ENCODE results near the gene PIN4. TPM values are rescaled to one million over a fixed set of nuclear protein-coding genes. Genes with fewer than 3 reads are reported as not detected.
"Not testable (repeated sequence)": the region's sequence is repeated elsewhere in the genome, so short reads cannot be mapped to it uniquely, and the experiment has no call there.

The PIN4 gene
- total RNA-seq = 7.8 TPM

DNA sequence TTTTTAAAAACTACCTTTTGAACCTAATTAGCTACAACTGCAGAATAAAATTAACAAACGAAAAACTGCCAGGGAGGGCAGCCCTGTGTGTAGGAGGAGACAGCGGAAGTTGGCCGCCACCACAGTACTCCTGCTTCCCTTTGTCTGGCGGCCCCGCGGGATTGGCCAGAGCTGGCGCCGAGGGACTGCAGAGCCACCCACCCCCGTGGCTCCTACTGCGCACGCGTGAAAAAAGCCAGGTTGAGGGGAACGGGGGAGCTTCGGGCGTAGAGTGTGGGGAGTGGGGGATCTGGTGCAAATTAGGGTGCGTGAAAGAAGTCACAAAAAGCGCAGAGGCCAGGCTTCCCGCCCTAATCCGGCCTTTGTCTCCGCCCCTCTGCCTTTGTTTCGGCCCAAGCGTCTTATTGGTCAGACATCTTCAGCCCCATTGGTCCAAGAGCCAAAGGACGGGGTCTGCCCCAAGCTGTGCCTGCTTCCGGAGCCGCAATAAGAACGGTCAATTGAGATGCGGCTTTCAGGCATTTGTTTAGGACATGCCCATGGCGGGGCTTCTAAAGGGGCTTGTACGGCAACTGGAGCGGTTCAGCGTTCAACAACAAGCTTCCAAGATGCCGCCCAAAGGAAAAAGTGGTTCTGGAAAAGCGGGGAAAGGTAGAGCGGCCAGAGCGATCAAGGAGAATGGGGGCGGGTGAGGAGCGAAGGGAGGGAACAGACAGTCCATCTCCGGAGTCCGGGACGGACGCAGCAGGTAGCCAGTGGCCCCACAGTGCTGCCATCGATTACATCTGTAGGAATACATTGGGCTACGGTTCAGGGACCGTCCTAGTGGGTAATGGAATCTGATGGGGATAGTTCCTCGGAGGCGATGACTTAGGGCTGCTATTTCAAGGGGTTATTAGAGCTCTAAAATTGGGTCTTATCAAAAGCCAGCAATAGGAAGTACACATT, at the start of gene PIN4:
TSS of gene PIN4 (plus strand) at position 580 of the 948 bp plus-strand sequence. CDS start at position 609, 29 bp downstream.
- DNase-seq = peak; percentile 92

- no peak for DNase-seq
Observed at GRCh38 chrX:72132456-72132855, 49.1 kb upstream of the PIN4 start.

- no peak for DNase-seq
Observed at GRCh38 chrX:72133851-72134546, 47.6 kb upstream of the PIN4 start.

GRCh38 chrX:72137846-72138495, 43.6 kb upstream of the PIN4 start:
- no peak for DNase-seq

DNA sequence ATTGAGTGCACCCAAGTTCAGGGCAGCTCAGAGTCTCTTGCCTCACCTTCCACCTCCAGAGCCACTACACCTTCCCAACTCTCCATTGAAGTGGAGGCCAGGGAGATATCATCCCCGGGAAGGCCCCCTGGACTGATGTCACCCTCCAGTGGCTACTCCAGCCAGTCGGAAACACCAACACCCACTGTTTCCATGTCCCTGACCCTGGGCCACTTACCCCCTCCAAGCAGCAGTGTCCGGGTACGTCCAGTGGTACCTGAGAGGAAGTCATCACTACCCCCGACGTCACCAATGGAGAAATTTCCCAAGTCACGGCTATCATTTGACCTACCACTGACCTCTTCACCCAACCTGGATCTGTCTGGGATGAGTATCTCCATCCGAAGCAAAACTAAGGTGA, 42.0 kb upstream of the PIN4 start:
- no peak for DNase-seq

GRCh38 chrX:72141372-72142004, 40.1 kb upstream of the PIN4 start:
- no peak for DNase-seq

DNA sequence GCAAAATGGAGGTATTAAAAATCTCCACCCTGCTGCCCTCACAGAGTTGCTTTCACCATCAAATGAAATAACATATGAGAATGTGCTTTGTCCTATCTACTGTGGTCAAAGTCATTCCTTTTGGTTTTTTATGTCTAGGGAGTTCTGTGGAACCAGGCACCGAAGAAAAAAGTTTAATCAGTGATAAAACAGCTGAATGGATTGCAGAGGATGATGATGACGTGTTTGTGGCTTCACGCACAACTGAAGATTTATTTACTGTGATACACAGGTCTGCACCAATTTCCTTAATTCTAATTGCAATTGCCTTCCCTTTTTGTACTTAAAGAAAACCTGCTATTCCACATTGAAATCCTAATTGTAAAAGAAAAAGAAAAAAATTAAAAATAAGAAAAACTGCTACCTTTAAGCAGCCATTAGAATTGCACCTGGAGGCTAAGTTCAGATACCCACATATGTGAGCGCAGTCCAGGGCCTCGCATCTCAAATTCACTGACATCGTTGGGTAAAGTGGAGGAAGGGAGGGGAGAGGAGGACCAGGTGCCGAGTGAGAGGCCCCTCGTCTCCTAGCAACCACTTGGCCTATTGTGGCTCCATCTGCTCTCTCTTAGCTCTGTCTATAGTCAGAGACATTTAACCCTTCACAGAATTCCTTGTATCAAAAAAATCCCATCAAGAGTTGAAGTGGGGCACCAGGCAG, 39.3 kb upstream of the PIN4 start:
- DNase-seq = peak; percentile 60

GRCh38 chrX:72142794-72143608, 38.6 kb upstream of the PIN4 start:
- DNase-seq = no peak

DNA sequence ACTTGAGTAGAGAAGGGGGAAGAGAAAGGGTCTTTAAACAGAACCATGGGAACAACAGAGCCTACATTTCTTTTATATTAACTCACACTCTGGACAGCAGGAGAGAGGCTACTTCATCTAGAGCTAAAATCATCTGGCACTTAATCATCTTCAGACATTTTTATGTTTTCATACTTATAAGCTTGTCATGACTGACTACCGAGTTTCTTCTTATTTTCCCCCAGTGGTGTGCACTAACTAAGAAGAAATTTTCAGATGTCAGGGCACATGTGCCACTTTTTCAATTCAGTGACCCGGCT, 38.0 kb upstream of the PIN4 start:
- no peak for DNase-seq

- no peak for DNase-seq
Observed at GRCh38 chrX:72145181-72145580, 36.4 kb upstream of the PIN4 start.

- no peak for DNase-seq
Observed at GRCh38 chrX:72146527-72146926, 35.0 kb upstream of the PIN4 start.

- no peak for DNase-seq
Observed at GRCh38 chrX:72158773-72159172, 22.8 kb upstream of the PIN4 start.

- no peak for DNase-seq
Observed at GRCh38 chrX:72159769-72160168, 21.8 kb upstream of the PIN4 start.

- no peak for DNase-seq
Observed at GRCh38 chrX:72165551-72165950, 16.0 kb upstream of the PIN4 start.

GRCh38 chrX:72169008-72169728, 12.4 kb upstream of the PIN4 start:
- no peak for DNase-seq

- not testable (repeated sequence) for DNase-seq
Observed at GRCh38 chrX:72176289-72176688, 5.3 kb upstream of the PIN4 start.

DNA sequence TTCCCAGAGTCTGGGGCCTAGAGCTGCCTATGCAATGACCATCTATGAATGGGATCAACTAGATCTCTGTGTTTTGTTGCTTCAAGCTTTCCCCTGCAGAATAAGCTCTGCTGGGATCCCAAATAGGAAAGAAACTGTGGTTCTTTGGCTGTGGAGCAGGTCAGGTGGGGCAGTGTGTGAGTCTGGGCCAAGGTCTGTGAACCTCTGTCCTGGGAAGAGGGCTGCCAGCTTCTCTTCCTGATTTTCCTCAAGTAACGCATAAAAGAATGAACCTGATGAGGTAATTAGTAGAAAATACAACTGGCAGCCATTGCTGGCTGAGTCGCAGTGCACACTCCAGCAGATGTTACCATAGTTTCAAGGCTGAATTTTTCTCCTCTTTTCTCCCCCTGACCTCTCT, 4.6 kb upstream of the PIN4 start:
- no peak for DNase-seq

DNA sequence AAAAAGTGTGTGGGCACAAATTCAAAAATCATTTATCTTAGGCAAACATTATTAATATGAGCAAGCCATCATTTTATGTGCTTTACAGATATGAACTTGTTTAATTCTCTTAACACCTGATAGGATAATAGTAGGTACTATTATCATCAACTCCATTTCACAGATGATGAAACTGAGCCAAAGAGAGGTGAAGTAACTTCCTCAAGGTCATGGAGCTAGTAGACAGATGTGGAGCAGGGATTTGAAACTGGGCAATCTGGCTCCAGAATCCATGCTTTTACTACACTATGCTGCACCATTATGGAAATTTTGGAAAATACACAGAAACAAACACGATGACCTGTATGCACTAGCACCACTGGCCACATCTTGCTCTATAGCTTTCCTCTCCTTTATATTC, 1.0 kb upstream of the PIN4 start:
- DNase-seq = no peak

- no peak for DNase-seq
Observed at GRCh38 chrX:72182924-72183323, 1.4 kb downstream of the PIN4 start.

GRCh38 chrX:72201836-72202536, 20.4 kb downstream of the PIN4 start:
- DNase-seq = no peak

All from skin of body (tissue), 2 donors.